Skeletal muscle satellite cell (primary cell): ENCODE measurements around the gene FOXL2NB.

Experiments used
- H3K27me3 ChIP-seq: 2 replicates; pipeline ENCODE4 v1.7.0; 2013; ENCODE audit warnings: low read length; ENCODE audit not compliant: control insufficient read depth, insufficient read depth
- H3K36me3 ChIP-seq: 2 replicates; pipeline ENCODE4 v1.7.0; 2013; ENCODE audit warnings: mild to moderate bottlenecking, control low read depth, low read length; ENCODE audit not compliant: insufficient read depth
- H3K4me1 ChIP-seq: 2 replicates; pipeline ENCODE4 v1.7.0; 2013; ENCODE audit warnings: low read length; ENCODE audit not compliant: control insufficient read depth, insufficient read depth
- H3K4me2 ChIP-seq: 2 replicates; pipeline ENCODE4 v1.7.0; 2013; ENCODE audit warnings: mild to moderate bottlenecking, low read length
- H3K4me3 ChIP-seq: 2 replicates; pipeline ENCODE4 v1.7.0; 2013; ENCODE audit warnings: low read length
- H3K9ac ChIP-seq: 2 replicates; pipeline ENCODE4 v1.7.0; 2013; ENCODE audit warnings: mild to moderate bottlenecking, low read depth, low read length, moderate library complexity
- H3K9me3 ChIP-seq: replicated peaks from 2 replicates; pipeline ENCODE4 v1.7.0; 2013; ENCODE audit warnings: mild to moderate bottlenecking, control low read depth, low read length

Gene FOXL2NB

GRCh38 chr3:138941259-138941885, 5.6 kb upstream of the FOXL2NB start:
- no peak overlapping the region for H3K9ac ChIP-seq
- no peak overlapping the region for H3K4me3 ChIP-seq
- no peaks in the 10 kb centered on the region for H3K36me3 ChIP-seq
- H3K27me3 ChIP-seq = peaks cover 80% of the 10 kb centered on the region
- H3K4me1 ChIP-seq = peaks cover 18% of the 10 kb centered on the region
- no peaks in the 10 kb centered on the region for H3K9me3 ChIP-seq
- H3K4me2 ChIP-seq = no peak overlapping the region

DNA sequence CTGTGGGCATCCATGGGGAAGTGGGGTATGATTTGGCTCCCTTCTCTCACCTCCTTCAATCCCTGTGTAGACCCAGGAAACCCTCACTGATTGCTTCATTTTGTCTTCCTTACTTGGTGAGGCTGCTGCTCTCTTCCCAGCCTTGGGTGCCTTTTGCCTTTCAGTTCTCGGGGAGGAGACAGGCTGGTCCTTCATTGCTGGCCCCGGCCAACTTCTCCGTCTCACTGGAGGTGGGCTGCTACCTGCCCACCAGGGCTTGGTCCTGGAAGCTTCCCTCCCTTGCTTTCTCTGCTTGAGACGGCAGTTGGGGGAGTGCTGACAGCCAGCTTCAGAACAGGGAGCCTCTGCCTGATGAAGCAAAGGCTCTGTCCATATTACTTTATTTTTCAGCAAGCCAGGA, 4.7 kb upstream of the FOXL2NB start:
- no peaks in the 10 kb centered on the region for H3K36me3 ChIP-seq
- H3K4me1 ChIP-seq = peaks cover 12% of the 10 kb centered on the region
- no peak overlapping the region for H3K4me2 ChIP-seq
- no peak overlapping the region for H3K4me3 ChIP-seq
- no peaks in the 10 kb centered on the region for H3K9me3 ChIP-seq
- H3K27me3 ChIP-seq = peaks cover 71% of the 10 kb centered on the region
- no peak overlapping the region for H3K9ac ChIP-seq

DNA sequence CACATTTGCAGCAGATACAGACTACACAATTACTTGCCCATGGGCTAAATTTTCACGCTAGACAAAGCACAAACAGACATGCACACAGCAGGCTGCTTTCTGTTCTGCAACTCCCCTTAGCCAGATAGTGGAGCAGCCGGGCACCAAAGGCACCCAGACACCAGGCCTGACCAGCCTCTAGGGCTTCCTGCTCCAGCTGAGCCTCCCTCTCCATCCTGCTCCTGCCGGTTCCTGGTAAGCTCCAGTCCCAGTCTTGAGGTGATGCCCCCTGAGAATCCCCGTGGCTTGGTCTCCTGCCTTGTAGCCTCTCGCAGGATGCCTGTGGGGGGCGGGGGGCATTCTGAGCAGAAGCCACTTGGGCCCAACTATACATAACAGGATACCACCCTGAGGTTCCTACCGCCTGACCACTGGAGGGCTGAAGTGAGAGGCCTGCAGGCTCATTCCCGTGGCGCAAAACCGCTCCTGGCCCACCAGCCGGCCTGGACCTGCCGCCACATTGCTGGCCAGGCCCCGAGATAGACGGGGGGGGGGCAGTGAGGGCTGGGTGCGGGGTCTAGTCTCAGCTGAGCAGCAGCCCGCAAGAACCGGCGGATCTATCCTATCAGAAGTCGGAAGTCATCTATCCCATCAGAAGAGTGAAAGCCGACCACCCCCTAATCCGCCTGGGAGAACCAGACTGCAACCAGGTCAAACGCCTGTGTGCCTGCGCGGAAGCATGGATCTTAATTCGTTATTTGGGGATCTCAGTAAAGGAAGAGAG, 4.0 kb upstream of the FOXL2NB start:
- Histone ChIP-seq H3K36me3 (no peaks in the 10 kb centered on the region), H3K27me3 (peaks cover 69% of the 10 kb centered on the region), H3K4me2 (no peak overlapping the region), H3K4me1 (peaks cover 12% of the 10 kb centered on the region), H3K9ac (no peak overlapping the region), H3K9me3 (no peaks in the 10 kb centered on the region), H3K4me3 (no peak overlapping the region)

DNA sequence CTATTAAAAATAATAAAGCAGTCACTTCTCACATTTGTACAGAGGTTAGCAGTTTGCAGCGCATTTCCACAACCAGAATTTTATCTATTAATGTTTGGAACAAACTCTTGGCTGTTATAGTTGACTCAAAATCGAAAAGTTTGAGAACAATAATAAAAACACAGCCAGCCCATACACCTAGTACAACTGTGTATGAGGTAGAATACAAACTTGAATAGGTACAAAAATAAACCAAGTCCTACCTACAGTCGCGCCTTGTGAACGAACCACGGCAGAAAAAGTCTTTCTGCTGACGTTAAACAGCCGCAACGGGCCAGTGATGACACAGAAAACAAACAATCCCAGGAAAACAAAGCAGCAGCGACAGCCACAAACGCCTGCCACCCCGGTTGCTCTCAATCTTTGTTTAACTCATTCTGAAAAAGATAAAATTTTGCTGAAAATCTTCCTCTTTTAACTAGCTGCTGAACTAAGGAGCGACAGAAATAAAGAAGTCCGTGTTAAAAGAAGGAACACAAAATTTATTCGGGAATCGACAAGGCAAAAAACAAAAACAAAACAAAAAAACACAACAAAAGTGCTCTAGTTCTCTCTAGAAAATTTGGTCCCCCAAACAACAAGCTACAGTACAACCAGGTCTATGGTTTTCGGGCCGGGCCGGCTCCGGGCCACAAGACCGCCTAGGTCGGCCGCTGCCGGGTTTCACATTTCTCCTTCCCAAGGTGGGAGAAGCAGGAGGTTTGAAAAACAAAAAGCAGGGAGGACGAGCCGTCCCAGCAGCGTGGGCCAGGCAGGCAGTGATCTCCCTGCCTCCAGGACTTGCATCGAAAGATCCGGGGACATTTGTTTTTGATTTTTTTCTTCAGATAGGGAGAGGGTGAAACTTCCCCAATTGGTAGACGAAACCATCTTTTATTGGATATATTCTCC, 3.0 kb upstream of the FOXL2NB start:
- no peaks in the 10 kb centered on the region for H3K9me3 ChIP-seq
- no peak overlapping the region for H3K4me2 ChIP-seq
- H3K9ac ChIP-seq = no peak overlapping the region
- H3K4me3 ChIP-seq = no peak overlapping the region
- H3K4me1 ChIP-seq = peaks cover 12% of the 10 kb centered on the region
- H3K36me3 ChIP-seq = no peaks in the 10 kb centered on the region
- H3K27me3 ChIP-seq = peaks cover 69% of the 10 kb centered on the region

- Histone ChIP-seq H3K9me3 (no peaks in the 10 kb centered on the region), H3K4me3 (peak overlapping the region; percentile 61), H3K4me2 (peak overlapping the region; percentile 93), H3K36me3 (no peaks in the 10 kb centered on the region), H3K4me1 (peaks cover 12% of the 10 kb centered on the region), H3K9ac (no peak overlapping the region), H3K27me3 (peaks cover 69% of the 10 kb centered on the region)
Measured at GRCh38 chr3:138944654-138944928, 2.4 kb upstream of the FOXL2NB start.

GRCh38 chr3:138944929-138945708, 1.9 kb upstream of the FOXL2NB start:
- Histone ChIP-seq H3K9ac (no peak overlapping the region), H3K36me3 (no peaks in the 10 kb centered on the region), H3K4me1 (peaks cover 17% of the 10 kb centered on the region), H3K27me3 (peaks cover 70% of the 10 kb centered on the region), H3K4me3 (peak overlapping the region; percentile 61), H3K4me2 (peak overlapping the region; percentile 93), H3K9me3 (no peaks in the 10 kb centered on the region)

DNA sequence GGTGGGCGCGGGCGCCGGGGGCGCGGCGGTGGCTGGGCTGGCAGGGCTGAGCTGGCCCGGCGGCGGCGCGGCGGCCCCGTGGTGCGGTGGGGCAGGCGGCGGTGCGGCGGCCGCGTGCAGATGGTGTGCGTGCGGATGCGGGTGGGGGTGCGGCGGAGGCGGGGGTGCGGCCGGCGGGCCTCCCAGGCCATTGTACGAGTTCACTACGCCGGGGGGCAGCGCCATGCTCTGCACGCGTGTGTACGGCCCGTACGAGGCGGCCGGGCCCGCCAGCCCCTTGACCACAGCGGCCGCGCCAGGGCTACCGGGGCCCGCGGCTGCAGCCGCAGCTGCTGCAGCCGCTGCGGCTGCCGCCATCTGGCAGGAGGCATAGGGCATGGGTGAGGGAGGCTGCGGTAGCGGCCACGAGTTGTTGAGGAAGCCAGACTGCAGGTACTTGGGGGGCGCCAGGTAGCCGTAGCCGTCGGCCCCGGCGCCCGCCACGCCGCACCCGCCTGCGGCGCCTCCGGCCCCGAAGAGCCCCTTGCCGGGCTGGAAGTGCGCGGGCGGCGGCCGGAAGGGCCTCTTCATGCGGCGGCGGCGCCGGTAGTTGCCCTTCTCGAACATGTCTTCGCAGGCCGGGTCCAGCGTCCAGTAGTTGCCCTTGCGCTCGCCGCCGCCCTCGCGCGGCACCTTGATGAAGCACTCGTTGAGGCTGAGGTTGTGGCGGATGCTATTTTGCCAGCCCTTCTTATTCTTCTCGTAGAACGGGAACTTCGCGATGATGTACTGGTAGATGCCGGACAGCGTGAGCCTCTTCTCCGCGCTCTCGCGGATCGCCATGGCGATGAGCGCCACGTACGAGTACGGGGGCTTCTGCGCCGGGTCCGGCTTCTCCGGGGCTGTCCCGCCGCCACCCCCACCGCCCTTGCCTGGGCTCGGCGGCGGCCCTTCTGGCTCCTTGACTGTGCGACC, 1.0 kb upstream of the FOXL2NB start:
- Histone ChIP-seq H3K27me3 (peaks cover 71% of the 10 kb centered on the region), H3K4me2 (peak overlapping the region; percentile 93), H3K9me3 (no peaks in the 10 kb centered on the region), H3K4me1 (peaks cover 19% of the 10 kb centered on the region), H3K9ac (peak overlapping the region; percentile 68), H3K36me3 (no peaks in the 10 kb centered on the region), H3K4me3 (peak overlapping the region; percentile 61)

DNA sequence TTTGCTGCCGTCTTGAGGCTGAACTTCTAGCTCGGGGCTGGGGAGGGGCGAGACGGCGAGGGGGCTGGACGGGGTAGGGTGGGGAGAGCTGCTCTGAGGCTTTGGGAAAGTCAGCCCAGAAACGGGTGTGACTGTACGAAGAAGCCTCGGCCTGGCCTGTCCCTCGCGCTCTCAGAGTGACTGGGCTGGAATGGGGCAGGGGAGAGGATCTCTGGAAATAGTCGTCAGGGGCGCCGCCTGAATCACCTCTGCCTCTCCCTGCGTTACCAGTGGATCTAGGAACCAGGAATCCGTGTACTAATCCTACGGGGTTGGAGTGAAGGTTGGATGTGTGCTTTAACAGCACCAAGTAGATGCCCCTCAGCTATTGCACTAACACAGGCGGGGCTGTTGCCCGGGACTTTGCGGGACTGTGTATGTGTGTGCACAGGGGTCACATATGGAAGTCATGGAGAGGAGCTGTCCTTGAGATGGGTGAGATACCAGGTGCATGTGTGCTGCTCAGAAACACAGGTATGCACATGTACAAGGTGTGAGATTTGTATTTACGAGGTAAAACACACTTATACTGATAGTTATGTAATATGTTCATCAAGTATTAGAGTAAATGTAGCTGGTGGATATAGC, 591 bp downstream of the FOXL2NB start:
- H3K36me3 ChIP-seq = no peaks in the 10 kb centered on the region
- peak overlapping the region; percentile 93 for H3K4me2 ChIP-seq
- peaks cover 19% of the 10 kb centered on the region for H3K4me1 ChIP-seq
- H3K9ac ChIP-seq = no peak overlapping the region
- peaks cover 59% of the 10 kb centered on the region for H3K27me3 ChIP-seq
- H3K9me3 ChIP-seq = no peaks in the 10 kb centered on the region
- no peak overlapping the region for H3K4me3 ChIP-seq

- Histone ChIP-seq H3K9me3 (no peaks in the 10 kb centered on the region), H3K4me2 (no peak overlapping the region), H3K27me3 (peaks cover 56% of the 10 kb centered on the region), H3K36me3 (no peaks in the 10 kb centered on the region), H3K9ac (no peak overlapping the region), H3K4me1 (peaks cover 19% of the 10 kb centered on the region), H3K4me3 (no peak overlapping the region)
Measured at GRCh38 chr3:138948371-138949001, 1.5 kb downstream of the FOXL2NB start.

- H3K9me3 ChIP-seq = no peaks in the 10 kb centered on the region
- H3K4me3 ChIP-seq = no peak overlapping the region
- H3K27me3 ChIP-seq = peaks cover 51% of the 10 kb centered on the region
- H3K4me1 ChIP-seq = peaks cover 19% of the 10 kb centered on the region
- H3K4me2 ChIP-seq = no peak overlapping the region
- H3K36me3 ChIP-seq = no peaks in the 10 kb centered on the region
- H3K9ac ChIP-seq = no peak overlapping the region
Measured at GRCh38 chr3:138949002-138949418, 2.0 kb downstream of the FOXL2NB start.
